Hepatocyte (in vitro differentiated cells): ENCODE results near the gene SLC39A13. TPM values are rescaled to one million over a fixed set of nuclear protein-coding genes. Genes with fewer than 3 reads are reported as not detected.

Experiments
- DNase-seq: peaks from one replicate; pipeline ENCODE4 v3.0.0-alpha.2; 2016; ENCODE audit warnings: low spot score
- H2AFZ ChIP-seq: fragments of 200-600 bp; sonication (generic); 2 replicates; pipeline ENCODE4 v1.6.0; 2016; ENCODE audit warnings: antibody characterized with exemption, mild to moderate bottlenecking
- H3K27ac ChIP-seq: fragments of 200-600 bp; sonication (generic); 2 replicates; pipeline ENCODE4 v1.5.1; 2016; ENCODE audit warnings: mild to moderate bottlenecking
- H3K27me3 ChIP-seq: fragments of 200-600 bp; sonication (generic); 2 replicates; pipeline ENCODE4 v1.6.1; 2016
- H3K36me3 ChIP-seq: fragments of 200-600 bp; sonication (generic); replicated peaks from 2 replicates; pipeline ENCODE4 v1.5.1; 2016; ENCODE audit warnings: low read depth; ENCODE audit not compliant: insufficient read depth
- H3K4me1 ChIP-seq: fragments of 200-600 bp; sonication (generic); 2 replicates; pipeline ENCODE4 v1.5.1; 2016; ENCODE audit warnings: mild to moderate bottlenecking, moderate library complexity; ENCODE audit not compliant: insufficient read depth
- H3K4me2 ChIP-seq: fragments of 200-600 bp; sonication (generic); 2 replicates; pipeline ENCODE4 v1.6.0; 2016
- H3K4me3 ChIP-seq: fragments of 200-600 bp; sonication (generic); 2 replicates; pipeline ENCODE4 v1.5.1; 2016; ENCODE audit warnings: mild to moderate bottlenecking
- H3K79me2 ChIP-seq: fragments of 200-600 bp; sonication (generic); 2 replicates; pipeline ENCODE4 v1.6.0; 2017; ENCODE audit warnings: mild to moderate bottlenecking
- H3K9me2 ChIP-seq: fragments of 200-600 bp; sonication (generic); replicated peaks from 2 replicates; pipeline ENCODE4 v1.6.0; 2017; ENCODE audit warnings: mild to moderate bottlenecking; ENCODE audit not compliant: insufficient read depth
- H3K9me3 ChIP-seq: fragments of 200-600 bp; sonication (generic); 2 replicates; pipeline ENCODE4 v1.5.1; 2016; ENCODE audit warnings: low read depth, mild to moderate bottlenecking
- H4K20me1 ChIP-seq: fragments of 200-600 bp; sonication (generic); 2 replicates; pipeline ENCODE4 v1.6.0; 2016; ENCODE audit warnings: mild to moderate bottlenecking; ENCODE audit not compliant: insufficient read depth, poor library complexity, severe bottlenecking
- CTCF ChIP-seq: fragments of 200-600 bp; sonication (generic); IDR thresholded peaks from 2 replicates; pipeline ENCODE4 v1.5.1; 2016; ENCODE audit warnings: antibody characterized with exemption, mild to moderate bottlenecking; ENCODE audit not compliant: poor library complexity
- EZH2 ChIP-seq: fragments of 200-600 bp; sonication (generic); IDR thresholded peaks from 2 replicates; pipeline ENCODE4 v1.6.1; 2016; ENCODE audit warnings: antibody characterized with exemption, mild to moderate bottlenecking, borderline replicate concordance
- EZH2phosphoT487 ChIP-seq: fragments of 200-600 bp; sonication (generic); IDR thresholded peaks from one replicate; pipeline ENCODE4 v1.6.1; 2018; ENCODE audit warnings: antibody characterized with exemption, mild to moderate bottlenecking, low read depth, moderate library complexity; ENCODE audit not compliant: unreplicated experiment, severe bottlenecking
- WGBS: methylation state at CpG from one replicate; pipeline ENCODE4 v1.1.6; 2016; ENCODE audit warnings: low lambda C conversion rate; ENCODE audit errors: missing lambda C conversion rate; 5-methylcytosine and 5-hydroxymethylcytosine counted together
- polyA plus RNA-seq: library from polyadenylated mRNA; unstranded; fragments of >200 nt; fragmentation: Nextera tagmentation; extraction: Ambion mirVana; gene quantifications from 2 replicates; pipeline ENCODE4 v1.2.1, GENCODE V29; 2016
- total RNA-seq: library from RNA; depleted of rRNA; stranded (reverse); fragments of >200 nt; gene quantifications from 2 replicates; pipeline ENCODE4 v1.2.3, GENCODE V29; 2014

The SLC39A13 gene
- total and polyA plus RNA-seq, 2 experiments from 2014 or later: 72.3 to 118 TPM

GRCh38 chr11:47446833-47447232, 38.4 kb downstream of the SLC39A13 start:
- no peaks in the 10 kb centered on the region for H3K4me1 ChIP-seq
- no peak for DNase-seq
- no peak overlapping the region for H3K27ac ChIP-seq
- no peak overlapping the region for H3K4me2 ChIP-seq
- no peaks in the 10 kb centered on the region for H3K79me2 ChIP-seq
- no peaks in the 10 kb centered on the region for H3K36me3 ChIP-seq
- H3K27me3 ChIP-seq: no peaks in the 10 kb centered on the region
- no peak overlapping the region for H3K4me3 ChIP-seq
- H3K9me2 ChIP-seq: no peaks in the 10 kb centered on the region
- H2AFZ ChIP-seq: no peak overlapping the region
- no peaks in the 10 kb centered on the region for H3K9me3 ChIP-seq
- no peaks in the 10 kb centered on the region for H4K20me1 ChIP-seq
- WGBS: 94% methylated on average over 9 of the region's 9 CpGs
- TF ChIP-seq CTCF: no peak
- no peak for TF ChIP-seq EZH2phosphoT487
- TF ChIP-seq EZH2: no peak

GRCh38 chr11:47447906-47448305, 39.5 kb downstream of the SLC39A13 start:
- H3K4me2 ChIP-seq: no peak overlapping the region
- no peaks in the 10 kb centered on the region for H3K79me2 ChIP-seq
- 94% methylated on average over 11 of the region's 12 CpGs for WGBS

GRCh38 chr11:47448566-47449427, 40.4 kb downstream of the SLC39A13 start, which contains the start of gene RAPSN:
TSS of gene RAPSN (minus strand) at chr11:47449136. CDS start at chr11:47448964, 172 bp downstream.
- H2AFZ ChIP-seq: no peak within 1 kb of the TSS
- no peak within 1 kb of the TSS for H3K4me3 ChIP-seq
- TF ChIP-seq EZH2 (no peak), CTCF (no peak), EZH2phosphoT487 (no peak)
- H4K20me1 ChIP-seq: no peaks in the 10 kb centered on the region
- no peaks in the 10 kb centered on the region for H3K9me2 ChIP-seq
- H3K27ac ChIP-seq: no peak within 1 kb of the TSS
- no peaks in the 10 kb centered on the region for H3K27me3 ChIP-seq
- no peaks in the 10 kb centered on the region for H3K79me2 ChIP-seq
- H3K4me2 ChIP-seq: no peak within 1 kb of the TSS
- 91% methylated on average over 32 of the region's 32 CpGs for WGBS
- no peaks in the 10 kb centered on the region for H3K36me3 ChIP-seq
- no peak for DNase-seq
- no peaks in the 10 kb centered on the region for H3K4me1 ChIP-seq
- H3K9me3 ChIP-seq: no peaks in the 10 kb centered on the region

More at GRCh38 chr11:47447906-47448305, 39.5 kb downstream of the SLC39A13 start:
- no peaks in the 10 kb centered on the region for H3K27me3 ChIP-seq
- H3K4me1 ChIP-seq: no peaks in the 10 kb centered on the region
- no peaks in the 10 kb centered on the region for H3K36me3 ChIP-seq
- DNase-seq: no peak
- no peaks in the 10 kb centered on the region for H3K9me2 ChIP-seq
- no peaks in the 10 kb centered on the region for H4K20me1 ChIP-seq
- no peak overlapping the region for H2AFZ ChIP-seq
- H3K27ac ChIP-seq: no peak overlapping the region
- H3K4me3 ChIP-seq: no peak overlapping the region
- no peaks in the 10 kb centered on the region for H3K9me3 ChIP-seq
- TF ChIP-seq EZH2phosphoT487 (no peak), CTCF (no peak), EZH2 (no peak)
